NB4 (cell line): ENCODE measurements around the gene USP48.

Source experiments
- POLR2A ChIP-seq: IDR thresholded peaks from 2 replicates; pipeline ENCODE4 v1.6.1; 2011; ENCODE audit warnings: mild to moderate bottlenecking; ENCODE audit not compliant: insufficient read length; ENCODE audit errors: extremely low read depth
- TF ChIP-seq, protein P1 (sequence below): IDR thresholded peaks from one replicate; pipeline ENCODE4 v1.5.1; 2012; ENCODE audit warnings: low read depth, low read length
- TF ChIP-seq, protein P2 (sequence below): IDR thresholded peaks from 2 replicates; pipeline ENCODE4 v1.6.1; 2011; ENCODE audit warnings: low read depth, low read length

DNA sequence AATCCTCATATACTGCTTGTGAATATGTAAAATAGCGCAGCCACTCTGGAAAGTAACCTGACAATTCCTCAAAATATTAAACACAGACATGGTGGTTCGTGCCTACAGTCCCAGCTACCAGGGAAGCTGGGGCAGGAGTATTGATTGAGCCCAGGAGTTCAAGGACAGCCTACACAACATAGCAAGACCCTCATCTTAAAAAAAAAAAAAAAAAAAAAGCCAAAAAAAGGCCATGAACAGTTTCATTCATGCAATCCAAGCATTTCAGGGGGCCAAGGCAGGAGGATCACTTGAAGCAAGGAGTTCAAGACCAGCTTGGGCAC lies 4.6 kb downstream of the USP48 start:
- TF ChIP-seq, protein P1, sequence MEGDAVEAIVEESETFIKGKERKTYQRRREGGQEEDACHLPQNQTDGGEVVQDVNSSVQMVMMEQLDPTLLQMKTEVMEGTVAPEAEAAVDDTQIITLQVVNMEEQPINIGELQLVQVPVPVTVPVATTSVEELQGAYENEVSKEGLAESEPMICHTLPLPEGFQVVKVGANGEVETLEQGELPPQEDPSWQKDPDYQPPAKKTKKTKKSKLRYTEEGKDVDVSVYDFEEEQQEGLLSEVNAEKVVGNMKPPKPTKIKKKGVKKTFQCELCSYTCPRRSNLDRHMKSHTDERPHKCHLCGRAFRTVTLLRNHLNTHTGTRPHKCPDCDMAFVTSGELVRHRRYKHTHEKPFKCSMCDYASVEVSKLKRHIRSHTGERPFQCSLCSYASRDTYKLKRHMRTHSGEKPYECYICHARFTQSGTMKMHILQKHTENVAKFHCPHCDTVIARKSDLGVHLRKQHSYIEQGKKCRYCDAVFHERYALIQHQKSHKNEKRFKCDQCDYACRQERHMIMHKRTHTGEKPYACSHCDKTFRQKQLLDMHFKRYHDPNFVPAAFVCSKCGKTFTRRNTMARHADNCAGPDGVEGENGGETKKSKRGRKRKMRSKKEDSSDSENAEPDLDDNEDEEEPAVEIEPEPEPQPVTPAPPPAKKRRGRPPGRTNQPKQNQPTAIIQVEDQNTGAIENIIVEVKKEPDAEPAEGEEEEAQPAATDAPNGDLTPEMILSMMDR = no peak
- TF ChIP-seq, protein P2, sequence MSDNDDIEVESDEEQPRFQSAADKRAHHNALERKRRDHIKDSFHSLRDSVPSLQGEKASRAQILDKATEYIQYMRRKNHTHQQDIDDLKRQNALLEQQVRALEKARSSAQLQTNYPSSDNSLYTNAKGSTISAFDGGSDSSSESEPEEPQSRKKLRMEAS = no peak
- TF ChIP-seq POLR2A = no peak
